ENCODE data around the gene ASTN2. TPM values are rescaled to one million over a fixed set of nuclear protein-coding genes. Genes with fewer than 3 reads are reported as not detected.

ASTN2 gene
- total and polyA plus RNA-seq, 9 of the 15 experiments (the other 6 are each of a cell fraction or from before 2014, with no cell fraction given) = 0.56 to 3.5 (median 1.9) TPM

DNA sequence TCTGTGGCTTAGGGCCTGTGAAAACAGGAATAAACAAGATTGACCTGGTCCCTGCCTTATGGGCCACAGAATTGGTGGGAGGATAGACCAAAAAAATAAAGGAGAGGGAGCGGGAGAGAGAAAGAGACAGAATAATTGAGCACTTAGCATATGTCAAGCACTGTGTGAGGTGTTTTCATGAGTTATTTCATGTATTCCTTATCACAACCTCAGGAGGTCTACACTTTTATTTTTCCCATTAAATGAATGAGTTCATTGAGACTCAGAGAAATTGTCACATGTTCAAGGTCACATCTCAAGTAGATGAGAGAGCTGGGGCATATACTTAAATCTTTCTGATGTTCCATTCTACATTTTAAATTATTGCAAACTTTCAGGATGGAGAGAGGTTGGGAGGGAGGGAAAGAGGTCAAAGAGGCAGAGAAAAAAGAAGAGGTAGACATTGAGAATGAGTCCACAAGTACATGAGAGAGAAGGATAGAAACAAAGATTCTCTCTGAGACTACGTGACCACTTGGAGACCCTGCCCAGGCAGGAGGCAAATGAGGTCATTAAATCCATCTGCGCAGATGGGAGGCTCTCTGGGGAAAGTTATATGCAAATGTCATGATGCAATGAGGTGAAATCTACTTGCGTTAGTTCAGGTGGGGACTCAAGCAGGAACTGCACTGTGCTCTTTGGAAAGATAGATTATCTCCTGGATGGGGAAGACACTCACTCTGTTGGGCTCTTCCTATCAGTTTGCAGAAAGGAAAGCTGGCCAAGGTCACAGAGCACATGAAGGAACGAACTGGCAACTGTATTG is 1019.8 kb downstream of the ASTN2 start (continued):
- TF ChIP-seq ZNF639 (CRISPR knock-in tag; conservative IDR thresholded peaks at IDR 0.05 in 1 of 2, IDR thresholded peaks at IDR 0.05 in 1 of 2) (no peak), NONO (IDR thresholded peaks at IDR 0.05; ENCODE audit: low read depth in 2 of 2, low read length in 1 of 2) (no peak), ILF3 (IDR thresholded peaks at IDR 0.05; ENCODE audit: borderline replicate concordance) (no peak), ZZZ3 (IDR thresholded peaks at IDR 0.05) (no peak), HDGF (IDR thresholded peaks at IDR 0.05) (no peak), ZKSCAN1 (IDR thresholded peaks at IDR 0.05; ENCODE audit: low read depth, low read length) (no peak), MTF1 (CRISPR knock-in tag; IDR thresholded peaks at IDR 0.05; ENCODE audit: borderline replicate concordance) (no peak), ESRRB (CRISPR knock-in tag; IDR thresholded peaks at IDR 0.05; ENCODE audit: borderline replicate concordance) (no peak), ZNF75A (CRISPR knock-in tag; IDR thresholded peaks at IDR 0.05) (no peak), PKNOX1 (IDR thresholded peaks at IDR 0.05) (0 out of 2 replicates have a peak, but pooled peaks have one; percentile 27), ZBTB8A (IDR thresholded peaks at IDR 0.05; ENCODE audit: partially characterized antibody) (no peak), HES1 (IDR thresholded peaks at IDR 0.05; ENCODE audit: low read depth) (no peak; the same call in 1 of the 2 replicates), CBFB (CRISPR knock-in tag; IDR thresholded peaks at IDR 0.05) (no peak), ZFP1 (CRISPR knock-in tag; IDR thresholded peaks at IDR 0.05) (no peak), LEF1 (IDR thresholded peaks at IDR 0.05) (peak; percentile 73), LARP7 (IDR thresholded peaks at IDR 0.05) (no peak), DIDO1 (tag; IDR thresholded peaks at IDR 0.05; ENCODE audit: low read depth) (no peak), SIN3A (IDR thresholded peaks at IDR 0.05; ENCODE audit: borderline replicate concordance in 2 of 2, control insufficient read depth in 1 of 2, low read depth in 2 of 2, low read length in 2 of 2) (no peak)
- TF ChIP-seq, protein P1, sequence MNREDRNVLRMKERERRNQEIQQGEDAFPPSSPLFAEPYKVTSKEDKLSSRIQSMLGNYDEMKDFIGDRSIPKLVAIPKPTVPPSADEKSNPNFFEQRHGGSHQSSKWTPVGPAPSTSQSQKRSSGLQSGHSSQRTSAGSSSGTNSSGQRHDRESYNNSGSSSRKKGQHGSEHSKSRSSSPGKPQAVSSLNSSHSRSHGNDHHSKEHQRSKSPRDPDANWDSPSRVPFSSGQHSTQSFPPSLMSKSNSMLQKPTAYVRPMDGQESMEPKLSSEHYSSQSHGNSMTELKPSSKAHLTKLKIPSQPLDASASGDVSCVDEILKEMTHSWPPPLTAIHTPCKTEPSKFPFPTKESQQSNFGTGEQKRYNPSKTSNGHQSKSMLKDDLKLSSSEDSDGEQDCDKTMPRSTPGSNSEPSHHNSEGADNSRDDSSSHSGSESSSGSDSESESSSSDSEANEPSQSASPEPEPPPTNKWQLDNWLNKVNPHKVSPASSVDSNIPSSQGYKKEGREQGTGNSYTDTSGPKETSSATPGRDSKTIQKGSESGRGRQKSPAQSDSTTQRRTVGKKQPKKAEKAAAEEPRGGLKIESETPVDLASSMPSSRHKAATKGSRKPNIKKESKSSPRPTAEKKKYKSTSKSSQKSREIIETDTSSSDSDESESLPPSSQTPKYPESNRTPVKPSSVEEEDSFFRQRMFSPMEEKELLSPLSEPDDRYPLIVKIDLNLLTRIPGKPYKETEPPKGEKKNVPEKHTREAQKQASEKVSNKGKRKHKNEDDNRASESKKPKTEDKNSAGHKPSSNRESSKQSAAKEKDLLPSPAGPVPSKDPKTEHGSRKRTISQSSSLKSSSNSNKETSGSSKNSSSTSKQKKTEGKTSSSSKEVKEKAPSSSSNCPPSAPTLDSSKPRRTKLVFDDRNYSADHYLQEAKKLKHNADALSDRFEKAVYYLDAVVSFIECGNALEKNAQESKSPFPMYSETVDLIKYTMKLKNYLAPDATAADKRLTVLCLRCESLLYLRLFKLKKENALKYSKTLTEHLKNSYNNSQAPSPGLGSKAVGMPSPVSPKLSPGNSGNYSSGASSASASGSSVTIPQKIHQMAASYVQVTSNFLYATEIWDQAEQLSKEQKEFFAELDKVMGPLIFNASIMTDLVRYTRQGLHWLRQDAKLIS (CRISPR knock-in tag; IDR thresholded peaks at IDR 0.05) = no peak
- TF ChIP-seq, protein P2, sequence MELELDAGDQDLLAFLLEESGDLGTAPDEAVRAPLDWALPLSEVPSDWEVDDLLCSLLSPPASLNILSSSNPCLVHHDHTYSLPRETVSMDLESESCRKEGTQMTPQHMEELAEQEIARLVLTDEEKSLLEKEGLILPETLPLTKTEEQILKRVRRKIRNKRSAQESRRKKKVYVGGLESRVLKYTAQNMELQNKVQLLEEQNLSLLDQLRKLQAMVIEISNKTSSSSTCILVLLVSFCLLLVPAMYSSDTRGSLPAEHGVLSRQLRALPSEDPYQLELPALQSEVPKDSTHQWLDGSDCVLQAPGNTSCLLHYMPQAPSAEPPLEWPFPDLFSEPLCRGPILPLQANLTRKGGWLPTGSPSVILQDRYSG (tag; conservative IDR thresholded peaks at IDR 0.05; ENCODE audit: low read depth) = no peak

All from K562 (cell line).